Caco-2 (cell line): ENCODE data around the gene NTNG1. TPM values are rescaled to one million over a fixed set of nuclear protein-coding genes. Genes with fewer than 3 reads are reported as not detected.

Source experiments
- BruUV-seq: library from RNA; stranded (reverse); fragments of 400-500 nt; replicated peaks from 2 replicates; lab custom pipeline; 2021; lab: Mats Ljungman, UMichigan
- CTCF ChIA-PET: fragments of 300-600 bp; sonication (Branson Sonifier 250); formaldehyde crosslinking; loops from one replicate; lab custom pipeline; 2022; ENCODE audit warnings: antibody characterized with exemption; lab: Charles Lee
- POLR2A ChIA-PET: fragments of 300-600 bp; sonication (Branson Sonifier 250); formaldehyde crosslinking; loops from one replicate; lab custom pipeline; 2022; ENCODE audit warnings: antibody characterized with exemption; lab: Charles Lee
- DNase-seq, 2 experiments: peaks; one replicate each; pipeline versions ENCODE4 v3.0.0 to v3.0.0-alpha.2; 2020 to 2022
- H3K27me3 ChIP-seq: replicated peaks from 2 replicates; pipeline ENCODE4 v1.6.0; 2011; ENCODE audit warnings: low read length; ENCODE audit not compliant: control insufficient read depth, insufficient read depth
- H3K36me3 ChIP-seq: 2 replicates; pipeline ENCODE4 v1.5.1; 2011; ENCODE audit warnings: low read length; ENCODE audit not compliant: control insufficient read depth, insufficient read depth
- H3K4me1 ChIP-seq: fragments of 250-450 bp; sonication (Bioruptor Pico); 2 replicates; pipeline ENCODE4 v1.5.1; 2020; ENCODE audit warnings: mild to moderate bottlenecking
- H3K4me3 ChIP-seq: 2 replicates; pipeline ENCODE4 v1.5.1; 2011; ENCODE audit warnings: low read depth, mild to moderate bottlenecking, control low read depth, low read length
- H3K9me3 ChIP-seq: fragments of 250-450 bp; sonication (Bioruptor Pico); 2 replicates; pipeline ENCODE4 v1.5.1; 2020; ENCODE audit warnings: mild to moderate bottlenecking, moderate library complexity
- H3K27ac Mint-ChIP-seq: one replicate; pipeline ENCODE4 v1.8.0; 2022; ENCODE audit warnings: mixed read lengths; ENCODE audit not compliant: unreplicated experiment
- H3K27me3 Mint-ChIP-seq: one replicate; pipeline ENCODE4 v1.8.0; 2022; ENCODE audit warnings: mixed read lengths; ENCODE audit not compliant: insufficient read depth, unreplicated experiment
- H3K36me3 Mint-ChIP-seq: one replicate; pipeline ENCODE4 v1.8.0; 2022; ENCODE audit warnings: mild to moderate bottlenecking, mixed read lengths; ENCODE audit not compliant: insufficient read depth, unreplicated experiment
- H3K4me1 Mint-ChIP-seq: one replicate; pipeline ENCODE4 v1.8.0; 2022; ENCODE audit warnings: low read depth, mixed read lengths; ENCODE audit not compliant: unreplicated experiment
- H3K4me3 Mint-ChIP-seq: one replicate; pipeline ENCODE4 v1.8.0; 2022; ENCODE audit warnings: mild to moderate bottlenecking, moderate library complexity, mixed read lengths; ENCODE audit not compliant: unreplicated experiment
- H3K9me3 Mint-ChIP-seq: one replicate; pipeline ENCODE4 v1.8.0; 2022; ENCODE audit warnings: mixed read lengths; ENCODE audit not compliant: unreplicated experiment
- CTCF ChIP-seq, 2 experiments: fragments of 200-600 bp in 1 of 2; IDR thresholded peaks; 1 replicate in 1 of 2; 2 replicates in 1 of 2; pipeline versions ENCODE4 v1.5.1 to v1.8.0; 2011 to 2022; ENCODE audit warnings: antibody characterized with exemption in 1 of 2, control low read depth in 1 of 2, inconsistent platforms in 1 of 2, low read depth in 1 of 2, low read length in 1 of 2, mild to moderate bottlenecking in 1 of 2, moderate library complexity in 1 of 2; ENCODE audit not compliant: insufficient read depth in 1 of 2, severe bottlenecking in 1 of 2, unreplicated experiment in 1 of 2
- intact Hi-C: fragments of 100-400 bp; cut with micrococcal nuclease; formaldehyde crosslinking; loops from one replicate; pipeline ENCODE4 v1.10.0; 2022; ENCODE audit not compliant: unreplicated experiment
- total RNA-seq: library from RNA; stranded (reverse); gene quantifications from 2 replicates; pipeline ENCODE4 v1.2.3, GENCODE V29; 2022

NTNG1 gene
- total RNA-seq, 1 experiment from 2014 or later, result not detected

- no peaks in the 10 kb centered on the region for H3K27me3 ChIP-seq
- H3K4me1 ChIP-seq, result no peaks in the 10 kb centered on the region
- POLR2A ChIA-PET, result no interaction called here
- Mint-ChIP-seq H3K9me3 (no peaks in the 10 kb centered on the region), H3K4me1 (no peaks in the 10 kb centered on the region), H3K27me3 (no peaks in the 10 kb centered on the region), H3K4me3 (no peak overlapping the region), H3K36me3 (no peaks in the 10 kb centered on the region), H3K27ac (no peak overlapping the region)
- peak in 1 of 2 experiments; percentile 11 for TF ChIP-seq CTCF (IDR thresholded peaks at IDR 0.05; ENCODE audit: insufficient read depth in 1 of 2, low read depth in 1 of 2, low read length in 1 of 2, severe bottlenecking in 1 of 2, unreplicated experiment in 1 of 2)
- no peaks in the 10 kb centered on the region for H3K9me3 ChIP-seq
- BruUV-seq, result no TSS peak
- H3K36me3 ChIP-seq, result no peaks in the 10 kb centered on the region
- H3K4me3 ChIP-seq, result no peak overlapping the region
- intact Hi-C loops, result no loop called here
- CTCF ChIA-PET, result no interaction called here
- DNase-seq, result no peak
These were observed 12.2 kb downstream of the NTNG1 start for GRCh38 chr1:107153014-107153413.

- no peak overlapping the region for H3K4me3 Mint-ChIP-seq
- Histone ChIP-seq H3K4me1 (no peaks in the 10 kb centered on the region), H3K27me3 (no peaks in the 10 kb centered on the region), H3K4me3 (no peak overlapping the region), H3K9me3 (no peaks in the 10 kb centered on the region), H3K36me3 (no peaks in the 10 kb centered on the region)
- no TSS peak for BruUV-seq
- intact Hi-C loops, result no loop called here
- ChIA-PET POLR2A (no interaction called here), CTCF (no interaction called here)
- H3K36me3 Mint-ChIP-seq, result no peaks in the 10 kb centered on the region
- no peak for DNase-seq
- no peaks in the 10 kb centered on the region for H3K4me1 Mint-ChIP-seq
- no peak for TF ChIP-seq CTCF (IDR thresholded peaks at IDR 0.05; ENCODE audit: insufficient read depth in 1 of 2, low read depth in 1 of 2, low read length in 1 of 2, severe bottlenecking in 1 of 2, unreplicated experiment in 1 of 2)
- H3K27me3 Mint-ChIP-seq, result peaks cover 7% of the 10 kb centered on the region
- H3K27ac Mint-ChIP-seq, result no peak overlapping the region
- no peaks in the 10 kb centered on the region for H3K9me3 Mint-ChIP-seq
These were observed 17.7 kb downstream of the NTNG1 start for GRCh38 chr1:107158496-107158895.

- H3K27ac Mint-ChIP-seq, result no peak overlapping the region
- no peak for DNase-seq
- H3K27me3 ChIP-seq, result no peaks in the 10 kb centered on the region
- H3K4me1 ChIP-seq, result no peaks in the 10 kb centered on the region
- H3K4me3 ChIP-seq, result no peak overlapping the region
- CTCF ChIA-PET, result no interaction called here
- peaks cover 7% of the 10 kb centered on the region for H3K27me3 Mint-ChIP-seq
- H3K4me3 Mint-ChIP-seq, result no peak overlapping the region
- no peaks in the 10 kb centered on the region for H3K36me3 ChIP-seq
- intact Hi-C loops, result no loop called here
- H3K4me1 Mint-ChIP-seq, result no peaks in the 10 kb centered on the region
- POLR2A ChIA-PET, result no interaction called here
- no TSS peak for BruUV-seq
- no peaks in the 10 kb centered on the region for H3K36me3 Mint-ChIP-seq
- TF ChIP-seq CTCF (IDR thresholded peaks at IDR 0.05; ENCODE audit: insufficient read depth in 1 of 2, low read depth in 1 of 2, low read length in 1 of 2, severe bottlenecking in 1 of 2, unreplicated experiment in 1 of 2), result no peak
- H3K9me3 Mint-ChIP-seq, result no peaks in the 10 kb centered on the region
- H3K9me3 ChIP-seq, result no peaks in the 10 kb centered on the region
These were observed 18.2 kb downstream of the NTNG1 start for GRCh38 chr1:107158991-107159390.
